Stomach (tissue), 9 donors: ENCODE data around the gene CGRRF1. TPM values are rescaled to one million over a fixed set of nuclear protein-coding genes. Genes with fewer than 3 reads are reported as not detected.
A peak's percentile ranks its signal among the peaks of the same experiment; 100 is the strongest.

Experiments
- DNase-seq, 2 donors: peaks; one replicate each; pipeline versions ENCODE4 v3.0.0 to v3.0.0-alpha.2; 2013 to 2019
- H3K27ac ChIP-seq, 5 donors: fragments of 200-600 bp in 4 of 5; sonication (generic) in 4 of 5; one replicate each; pipeline ENCODE4 v1.5.1; 2013 to 2019; ENCODE audit warnings: mild to moderate bottlenecking in 1 of 5, moderate library complexity in 1 of 5
- H3K27me3 ChIP-seq, 3 donors: fragments of 200-600 bp; sonication (generic); one replicate each; pipeline ENCODE4 v1.5.1; 2017 to 2019; ENCODE audit warnings: mixed run types in 1 of 3
- H3K36me3 ChIP-seq, 4 donors: fragments of 200-600 bp; sonication (generic); 1 replicate in 3 of 4; 2 replicates in 1 of 4; pipeline ENCODE4 v1.5.1; 2016 to 2019
- H3K4me1 ChIP-seq, 4 donors: fragments of 200-600 bp; sonication (generic); one replicate each; pipeline ENCODE4 v1.5.1; 2016 to 2019
- H3K4me3 ChIP-seq, 4 donors: fragments of 200-600 bp; sonication (generic) in 3 of 4; one replicate each; pipeline ENCODE4 v1.5.1; 2016 to 2019; ENCODE audit warnings: mild to moderate bottlenecking in 1 of 4
- H3K9me3 ChIP-seq, 4 donors: fragments of 200-600 bp; sonication (generic); one replicate each; pipeline ENCODE4 v1.5.1; 2016 to 2019
- CTCF ChIP-seq, 7 experiments: fragments of 450-650 bp in 4 of 7; fragments of 200-600 bp in 3 of 7; sonication (generic) in 3 of 7; IDR thresholded peaks; one replicate each; pipeline ENCODE4 v1.5.1; 2016 to 2019; ENCODE audit warnings: antibody characterized with exemption in 7 of 7, control low read depth in 2 of 7, mild to moderate bottlenecking in 1 of 7
- EP300 ChIP-seq: sonication (generic); formaldehyde crosslinking; IDR thresholded peaks from one replicate; pipeline ENCODE4 v1.6.1; 2017; ENCODE audit warnings: antibody characterized with exemption
- POLR2A ChIP-seq, 4 donors: fragments of 450-650 bp; IDR thresholded peaks; one replicate each; pipeline ENCODE4 v1.6.1; 2016; ENCODE audit warnings: antibody characterized with exemption in 4 of 4, control low read depth in 2 of 4, mild to moderate bottlenecking in 1 of 4, moderate library complexity in 1 of 4
- POLR2AphosphoS5 ChIP-seq, 3 donors: sonication (generic); formaldehyde crosslinking; IDR thresholded peaks; one replicate each; pipeline ENCODE4 v1.6.1; 2016; ENCODE audit warnings: antibody characterized with exemption in 3 of 3
- WGBS, 5 donors: extraction: QIAGEN DNeasy Blood & Tissue Kit in 3 of 5; methylation state at CpG; one replicate each; pipeline versions ENCODE4 v1.1.5 to v1.1.7; 2013 to 2018; 5-methylcytosine and 5-hydroxymethylcytosine counted together
- intact Hi-C: fragments of 100-400 bp; cut with DNase I; formaldehyde crosslinking; loops from one replicate; pipeline ENCODE4 v1.15.1; 2023; ENCODE audit warnings: low total_unique reads
- polyA plus RNA-seq, 3 donors: library from polyadenylated mRNA; stranded (reverse); fragments of 200-250 nt; gene quantifications; one replicate each; pipeline ENCODE4 v1.2.3, GENCODE V29; 2013
- total RNA-seq, 5 donors: library from RNA; depleted of rRNA; stranded (reverse); fragments of >200 nt; gene quantifications; one replicate each; pipeline versions ENCODE4 v1.1.0 to v1.2.3, GENCODE V29; 2014 to 2016
- donor health status: healthy with polysubstance abuse.
- donor health status: Bipolar disorder and iron deficiency.
- donor health status: healthy.

The CGRRF1 gene
- total and polyA plus RNA-seq, 8 donors, result 8.0 to 30.9 (median 14.1) TPM

GRCh38 chr14:54474232-54474793 is 35.4 kb upstream of the CGRRF1 start:
- peaks cover 16 to 66% (median 34%) of the 10 kb centered on the region in 4 donors for H3K4me1 ChIP-seq
- TF ChIP-seq POLR2A (IDR thresholded peaks at IDR 0.05) (no peak), CTCF (IDR thresholded peaks at IDR 0.05) (no peak), EP300 (no peak), POLR2AphosphoS5 (IDR thresholded peaks at IDR 0.05) (no peak)
- H3K4me3 ChIP-seq, result no peak overlapping the region
- H3K27me3 ChIP-seq, result no peaks in the 10 kb centered on the region
- peaks cover 6 to 38% (median 28%) of the 10 kb centered on the region in 4 donors for H3K36me3 ChIP-seq
- no peak for DNase-seq
- peak overlapping the region in 1 of 5 donors; percentile 24 for H3K27ac ChIP-seq
- intact Hi-C loops, result no loop called here
- WGBS, 5 donors, result 30 to 53% (median 44%) methylated on average over 2 of the region's 2 CpGs
- H3K9me3 ChIP-seq, result no peaks in the 10 kb centered on the region

DNA sequence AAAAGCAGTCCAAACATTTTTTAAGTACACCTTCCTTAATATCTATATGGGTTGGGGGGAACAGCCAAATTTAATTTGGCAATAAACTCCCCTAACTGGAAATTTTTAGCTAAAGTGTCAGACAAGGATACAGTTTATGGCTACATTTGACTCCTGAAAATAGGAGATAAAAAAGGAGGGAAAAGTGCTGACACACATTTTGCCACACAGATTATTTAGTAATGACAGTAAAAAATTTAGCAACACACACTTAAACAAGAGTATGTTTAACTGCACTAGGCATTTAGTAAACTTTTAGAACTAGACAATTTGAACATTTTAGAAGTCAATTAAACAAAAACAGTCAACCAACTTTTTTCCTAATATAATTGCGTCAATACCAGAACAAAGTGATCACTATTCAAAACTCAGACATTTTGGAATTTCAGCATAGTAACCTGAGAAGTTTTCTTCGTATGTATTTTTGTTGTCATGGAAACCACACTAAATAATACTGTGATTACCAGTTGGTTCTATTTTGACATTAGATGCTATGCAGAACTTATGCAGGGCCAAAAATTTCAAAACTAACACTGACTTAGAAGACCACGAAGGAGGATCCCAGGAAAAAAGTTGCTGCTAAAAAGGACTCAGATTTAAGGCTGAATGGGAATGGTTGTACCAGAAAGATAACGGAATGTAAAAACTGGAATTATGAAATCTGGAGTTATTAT is 34.4 kb upstream of the CGRRF1 start:
- no peak overlapping the region for H3K27ac ChIP-seq
- no peaks in the 10 kb centered on the region for H3K9me3 ChIP-seq
- H3K36me3 ChIP-seq, result peaks cover 6 to 47% (median 35%) of the 10 kb centered on the region in 4 donors
- intact Hi-C loops, result no loop called here
- no peak overlapping the region for H3K4me3 ChIP-seq
- TF ChIP-seq EP300 (no peak), CTCF (IDR thresholded peaks at IDR 0.05) (no peak), POLR2A (IDR thresholded peaks at IDR 0.05) (no peak), POLR2AphosphoS5 (IDR thresholded peaks at IDR 0.05) (no peak)
- H3K27me3 ChIP-seq, result no peaks in the 10 kb centered on the region
- 73 to 87% (median 77%) methylated on average over 4 of the region's 4 CpGs for WGBS, 5 donors
- DNase-seq, result peak in 1 of 2 donors; percentile 15
- H3K4me1 ChIP-seq, result peaks cover 12 to 58% (median 31%) of the 10 kb centered on the region in 4 donors

- no peak overlapping the region for H3K27ac ChIP-seq
- TF ChIP-seq POLR2AphosphoS5 (IDR thresholded peaks at IDR 0.05), result no peak
- no peak for TF ChIP-seq CTCF (IDR thresholded peaks at IDR 0.05)
- TF ChIP-seq EP300, result no peak
- no peak for TF ChIP-seq POLR2A (IDR thresholded peaks at IDR 0.05)
- peaks cover 6 to 52% (median 35%) of the 10 kb centered on the region in 4 donors for H3K36me3 ChIP-seq
- WGBS, 5 donors, result 95 to 96% (median 96%) methylated on average over 4 of the region's 4 CpGs
- H3K4me1 ChIP-seq, result peaks cover 9 to 53% (median 26%) of the 10 kb centered on the region in 4 donors
- no peaks in the 10 kb centered on the region for H3K9me3 ChIP-seq
- H3K27me3 ChIP-seq, result no peaks in the 10 kb centered on the region
- H3K4me3 ChIP-seq, result no peak overlapping the region
- intact Hi-C loops, result no loop called here
- no peak for DNase-seq
These were observed 33.8 kb upstream of the CGRRF1 start for GRCh38 chr14:54475911-54476310.

DNA sequence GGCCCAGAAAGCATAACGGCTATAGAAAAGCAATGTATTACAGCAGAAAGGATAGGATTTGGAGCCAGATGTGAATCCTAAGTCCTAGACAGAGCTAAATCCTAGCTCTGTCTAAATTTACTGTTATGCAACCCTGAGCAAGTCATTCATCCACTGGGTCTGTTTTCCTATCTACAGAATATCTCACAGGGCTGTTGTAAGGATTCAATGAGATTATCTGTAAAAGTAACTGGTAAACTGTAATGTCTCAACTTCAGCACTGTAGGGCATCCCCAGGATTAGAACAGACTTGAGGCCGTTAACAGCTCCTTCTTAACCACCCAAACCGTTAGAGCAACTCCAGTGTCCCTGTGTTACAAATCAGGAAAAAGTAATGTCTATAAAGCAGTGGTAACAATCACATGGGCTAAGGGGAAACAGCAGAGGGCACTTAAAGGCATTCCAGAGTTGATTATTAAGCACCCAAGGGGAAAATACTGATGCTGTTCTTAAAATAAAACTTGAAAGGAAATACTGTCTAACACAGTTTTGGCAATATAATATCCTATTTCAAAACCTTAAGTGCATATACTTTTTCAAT is 31.0 kb upstream of the CGRRF1 start:
- TF ChIP-seq EP300 (no peak), POLR2AphosphoS5 (IDR thresholded peaks at IDR 0.05) (no peak), CTCF (IDR thresholded peaks at IDR 0.05) (no peak), POLR2A (IDR thresholded peaks at IDR 0.05) (no peak)

More for the DNA sequence above, 31.0 kb upstream of the CGRRF1 start:
- Histone ChIP-seq H3K4me1 (peaks cover 0 to 36% (median 15%) of the 10 kb centered on the region in 4 donors), H3K9me3 (no peaks in the 10 kb centered on the region), H3K4me3 (no peak overlapping the region), H3K27me3 (no peaks in the 10 kb centered on the region), H3K27ac (no peak overlapping the region), H3K36me3 (peaks cover 11 to 59% (median 52%) of the 10 kb centered on the region in 4 donors)
- intact Hi-C loops, result no loop called here
- no peak for DNase-seq
- WGBS, 5 donors, result 73 to 88% (median 83%) methylated on average over 3 of the region's 3 CpGs
